Epithelial cell of esophagus (primary cell): Measurements from ENCODE around the gene FNIP2.
A peak's percentile ranks its signal among the peaks of the same experiment; 100 is the strongest.

Experiments used
- DNase-seq: peaks from one replicate; pipeline ENCODE4 v3.0.0; 2010; ENCODE audit warnings: low read depth
- H3K4me3 ChIP-seq: 2 replicates; pipeline ENCODE4 v1.5.1; 2011; ENCODE audit warnings: mild to moderate bottlenecking, low read length, control low read depth
- TF ChIP-seq, protein P1 (sequence below): IDR thresholded peaks from 2 replicates; pipeline ENCODE4 v1.5.1; 2011; ENCODE audit warnings: low read depth, mild to moderate bottlenecking, low read length, control low read depth, inconsistent platforms; ENCODE audit not compliant: insufficient read depth; ENCODE audit errors: missing control alignments

The FNIP2 gene

DNA sequence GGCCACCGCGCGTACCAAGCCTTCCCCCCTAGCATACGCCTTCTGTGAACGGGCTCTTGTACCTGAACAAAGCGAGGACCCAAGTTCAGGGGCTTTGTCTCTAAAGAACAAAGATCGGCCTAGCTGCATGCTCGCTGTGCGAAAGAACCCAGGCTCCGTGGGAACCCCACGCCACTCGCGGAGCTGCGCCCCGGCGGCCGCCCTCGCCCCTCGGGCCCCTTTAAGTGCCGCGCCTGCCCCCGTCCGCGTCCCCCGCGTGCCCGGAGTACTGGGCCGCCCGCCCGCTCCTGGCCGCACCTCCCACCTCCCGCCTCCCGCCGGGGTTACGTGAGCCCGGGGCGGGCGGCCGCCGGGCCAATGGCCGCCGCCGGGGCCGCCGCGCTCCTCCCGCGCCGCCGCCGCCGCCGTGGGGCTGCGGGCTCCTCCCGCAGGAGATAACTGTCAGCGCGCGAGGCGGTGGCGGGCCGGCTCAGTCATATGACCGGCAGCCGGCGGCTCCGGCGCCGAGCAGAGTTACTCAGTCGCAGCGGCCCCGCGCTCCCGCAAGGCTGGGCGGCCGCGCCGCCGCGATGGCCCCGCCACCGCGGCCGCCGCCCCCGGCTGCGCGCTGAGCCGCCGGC, at the start of gene FNIP2:
Gene FNIP2 (plus strand): TSS at position 472 of the 620 bp plus-strand sequence. CDS start 187 bp downstream, outside the sequence.
- TF ChIP-seq, protein P1, sequence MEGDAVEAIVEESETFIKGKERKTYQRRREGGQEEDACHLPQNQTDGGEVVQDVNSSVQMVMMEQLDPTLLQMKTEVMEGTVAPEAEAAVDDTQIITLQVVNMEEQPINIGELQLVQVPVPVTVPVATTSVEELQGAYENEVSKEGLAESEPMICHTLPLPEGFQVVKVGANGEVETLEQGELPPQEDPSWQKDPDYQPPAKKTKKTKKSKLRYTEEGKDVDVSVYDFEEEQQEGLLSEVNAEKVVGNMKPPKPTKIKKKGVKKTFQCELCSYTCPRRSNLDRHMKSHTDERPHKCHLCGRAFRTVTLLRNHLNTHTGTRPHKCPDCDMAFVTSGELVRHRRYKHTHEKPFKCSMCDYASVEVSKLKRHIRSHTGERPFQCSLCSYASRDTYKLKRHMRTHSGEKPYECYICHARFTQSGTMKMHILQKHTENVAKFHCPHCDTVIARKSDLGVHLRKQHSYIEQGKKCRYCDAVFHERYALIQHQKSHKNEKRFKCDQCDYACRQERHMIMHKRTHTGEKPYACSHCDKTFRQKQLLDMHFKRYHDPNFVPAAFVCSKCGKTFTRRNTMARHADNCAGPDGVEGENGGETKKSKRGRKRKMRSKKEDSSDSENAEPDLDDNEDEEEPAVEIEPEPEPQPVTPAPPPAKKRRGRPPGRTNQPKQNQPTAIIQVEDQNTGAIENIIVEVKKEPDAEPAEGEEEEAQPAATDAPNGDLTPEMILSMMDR, result no peak
- H3K4me3 ChIP-seq, result peak within 1 kb of the TSS; percentile 87
- peak; percentile 88 for DNase-seq

DNA sequence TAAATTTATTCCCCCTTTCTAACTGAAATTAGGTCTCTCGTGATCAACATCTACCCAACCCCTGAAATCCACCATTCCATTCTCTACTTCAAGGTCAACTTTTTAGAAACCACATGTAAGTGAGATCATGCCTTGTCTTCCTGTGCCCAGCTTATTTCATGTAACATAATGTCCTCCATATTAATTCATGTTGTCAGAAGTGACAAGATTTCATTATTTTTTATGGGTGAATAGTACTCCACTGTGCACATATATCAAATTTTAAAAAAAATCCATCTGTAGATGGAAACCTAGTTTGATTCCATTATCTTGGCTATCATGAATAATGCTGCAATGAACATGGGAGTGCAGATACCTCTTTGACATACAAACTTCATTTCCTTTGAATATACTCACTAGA, 47.1 kb upstream of the FNIP2 start:
- H3K4me3 ChIP-seq, result no peak overlapping the region
- TF ChIP-seq, protein P1, result no peak
- DNase-seq, result no peak

DNA sequence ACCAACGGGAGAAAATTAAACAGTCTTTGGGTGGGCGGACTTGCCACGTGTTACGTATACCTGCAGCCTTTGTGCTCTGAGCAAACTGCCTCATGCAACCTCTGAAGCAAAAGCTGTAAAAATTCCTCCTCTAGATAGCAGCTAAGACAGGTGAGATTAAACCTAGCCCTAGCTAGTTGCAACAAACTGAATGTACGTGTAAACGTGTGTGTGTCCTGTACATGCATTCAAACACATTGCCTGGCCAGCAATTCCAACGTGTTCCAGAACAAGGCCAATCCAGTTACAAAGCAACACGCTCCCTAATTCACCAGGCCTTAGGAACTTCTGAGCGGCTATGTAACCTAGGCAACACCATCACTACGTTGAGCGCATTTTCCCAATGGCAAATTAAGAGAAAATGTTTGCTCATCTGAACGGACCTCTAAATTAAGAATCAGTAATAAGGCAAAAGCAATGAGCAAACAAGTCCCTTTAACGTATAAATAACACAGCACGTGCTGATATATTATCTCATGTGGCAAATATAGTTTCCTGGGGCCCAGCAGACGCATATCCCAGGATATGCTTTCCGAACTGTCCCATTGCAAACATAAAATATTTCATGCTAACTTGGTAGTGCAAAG, 46.4 kb upstream of the FNIP2 start:
- TF ChIP-seq, protein P1, result no peak
- peak; percentile 50 for DNase-seq
- peak overlapping the region; percentile 89 for H3K4me3 ChIP-seq

DNA sequence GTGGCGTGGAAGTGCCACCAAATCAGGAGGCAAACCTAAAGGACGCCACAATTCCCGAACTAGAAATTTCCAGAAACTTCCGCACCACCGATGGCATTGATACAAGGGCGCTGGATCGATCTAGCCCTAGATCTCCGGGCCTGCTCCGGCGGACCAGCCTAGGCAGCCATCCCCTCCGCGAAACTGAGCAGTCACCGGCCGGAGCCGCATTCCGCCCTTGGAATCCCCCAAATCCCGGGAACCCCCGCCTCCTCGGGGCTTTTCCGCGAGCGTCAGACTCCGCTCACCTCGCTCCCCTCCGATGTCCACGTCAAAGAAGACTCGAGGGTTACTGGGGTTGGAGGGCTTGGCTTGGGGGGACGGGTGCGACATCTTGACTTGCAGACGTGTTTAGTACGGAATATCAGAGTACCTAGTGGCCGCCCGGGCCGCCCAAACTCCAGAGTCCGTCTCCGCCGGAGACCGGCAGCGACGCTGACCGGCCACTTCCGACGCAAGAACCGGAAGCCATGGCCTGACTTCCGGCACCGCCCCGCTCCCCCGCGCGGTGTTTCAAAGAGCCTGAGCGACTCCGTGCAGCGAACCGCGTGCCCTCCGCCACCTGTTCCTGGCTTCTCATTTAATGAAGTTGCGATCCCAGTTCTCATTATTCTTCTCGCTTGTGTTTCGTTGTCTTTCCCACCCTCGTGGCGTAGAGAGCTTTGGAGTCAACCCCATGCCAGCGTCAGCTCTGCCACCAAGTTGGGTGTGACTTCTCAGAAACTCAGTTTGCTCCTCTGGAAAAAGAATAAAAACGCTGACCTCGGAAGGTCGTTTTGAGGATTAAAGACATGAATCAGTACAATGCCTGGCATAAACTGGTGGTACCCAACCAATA, 45.7 kb upstream of the FNIP2 start, which contains the start of gene PPID:
Gene PPID (minus strand): TSS at position 480 of the 877 bp plus-strand sequence. CDS start 108 bp downstream, at position 372.
- TF ChIP-seq, protein P1, result no peak
- DNase-seq, result peak; percentile 81
- peak within 1 kb of the TSS; percentile 89 for H3K4me3 ChIP-seq

DNA sequence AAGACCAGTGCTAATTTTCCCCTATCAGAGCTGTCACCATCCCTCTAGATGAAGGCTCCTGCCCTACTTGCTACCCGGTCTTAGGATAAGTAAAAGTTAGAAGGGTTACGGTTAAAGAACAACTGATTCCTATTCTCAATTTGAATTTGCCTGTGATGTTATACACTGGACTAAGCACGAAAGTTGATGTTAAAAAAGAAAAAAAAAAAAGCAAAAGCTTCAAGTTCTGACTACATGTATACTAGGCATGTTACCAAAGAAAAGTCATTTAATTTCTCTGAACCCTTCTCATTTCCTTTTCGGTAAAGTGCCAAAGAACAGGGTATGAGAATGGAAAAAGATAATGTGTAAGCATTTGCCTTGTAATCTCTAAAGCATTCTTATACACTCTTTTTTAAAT, 44.2 kb upstream of the FNIP2 start:
- TF ChIP-seq, protein P1, result no peak
- no peak overlapping the region for H3K4me3 ChIP-seq
- DNase-seq, result no peak

DNA sequence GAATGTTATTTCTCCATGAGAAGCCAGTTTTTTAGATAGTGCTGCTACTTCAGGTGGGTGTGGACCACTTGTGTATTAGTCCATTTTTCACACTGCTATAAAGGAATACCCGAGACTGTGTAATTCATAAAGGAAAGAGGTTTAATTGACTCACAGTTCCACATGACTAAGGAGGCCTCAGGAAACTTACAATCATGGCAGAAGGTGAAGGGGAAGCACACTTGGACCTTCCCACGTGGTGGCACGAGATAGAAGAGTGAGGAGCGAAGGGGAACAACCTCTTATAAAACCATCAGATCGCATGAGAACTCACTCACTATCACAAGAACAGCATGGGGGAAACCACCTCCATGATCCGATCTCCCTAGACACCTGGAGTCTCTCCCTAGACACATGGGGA, 42.2 kb upstream of the FNIP2 start:
- no peak for DNase-seq

More for the DNA sequence above, 42.2 kb upstream of the FNIP2 start:
- TF ChIP-seq, protein P1, result no peak
- H3K4me3 ChIP-seq, result no peak overlapping the region
